ENCODE data around the gene RBBP8.

GRCh38 chr18:23065234-23065806, 132.2 kb downstream of the RBBP8 start:
- TF ChIP-seq CTCF (IDR thresholded peaks at IDR 0.05) = no peak
- TF ChIP-seq POLR2A (IDR thresholded peaks at IDR 0.05) = no peak
